ENCODE measurements around the gene ZNF507.

- TF ChIP-seq CTCF (IDR thresholded peaks at IDR 0.05) (no peak), POLR2A (IDR thresholded peaks at IDR 0.05) (no peak)
Measured at GRCh38 chr19:32427536-32427935, 82.1 kb downstream of the ZNF507 start.
